ENCODE data around the gene AMBRA1. TPM values are rescaled to one million over a fixed set of nuclear protein-coding genes. Genes with fewer than 3 reads are reported as not detected.

The AMBRA1 gene
- total RNA-seq, 4 donors from 2014 or later: 43.4 to 48.9 (median 46.3) TPM

DNA sequence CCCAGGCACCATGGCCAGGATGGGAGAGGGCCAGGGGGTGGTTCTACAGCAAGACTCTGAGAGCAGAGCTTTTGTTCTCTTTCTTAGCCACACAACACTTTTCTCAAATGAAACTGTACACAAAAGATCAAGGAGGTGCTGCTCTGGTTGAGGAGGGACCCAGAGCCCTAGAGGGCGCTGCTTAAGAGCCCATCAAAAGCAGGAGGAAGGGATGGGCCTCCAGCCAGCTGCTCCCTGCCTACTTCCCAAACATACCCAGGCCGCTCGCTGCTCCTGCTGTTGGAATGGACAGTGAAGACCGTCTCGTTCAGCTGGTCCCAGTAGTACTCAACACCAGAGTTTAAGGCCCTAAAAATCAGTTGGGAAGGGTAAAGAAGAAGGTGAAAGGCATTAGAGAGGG, 183.8 kb downstream of the AMBRA1 start:
- H3K27ac ChIP-seq: no peak overlapping the region
- H3K36me3 ChIP-seq: peaks cover 0 to 42% (median 19%) of the 10 kb centered on the region in 4 donors
- DNase-seq: no peak
- intact Hi-C loops (cut with DNase I; ENCODE audit: low total_unique reads): no loop called here
- WGBS, 2 donors (ENCODE audit: low coverage in 1 of 2): 82% methylated on average over 5 of the region's 5 CpGs; no CpG with 5 or more reads in 1 of the 2 donors
- no peaks in the 10 kb centered on the region for H3K9me3 ChIP-seq
- H3K27me3 ChIP-seq: no peaks in the 10 kb centered on the region
- no peak overlapping the region for H3K4me3 ChIP-seq
- in situ Hi-C loops (cut with MboI; ENCODE audit: low pct_ligation_motif_present in 1 of 4, low pct_unique_long_range_greater_than_20kb in 1 of 4, low sequenced_read_pairs in 3 of 4): loop anchor here in 1 of 4 donors (25.0 kb wide), 1 partner anchor 127 kb away; no protein-coding TSS in a partner anchor
- no peaks in the 10 kb centered on the region for H3K4me1 ChIP-seq
- TF ChIP-seq, protein P1, sequence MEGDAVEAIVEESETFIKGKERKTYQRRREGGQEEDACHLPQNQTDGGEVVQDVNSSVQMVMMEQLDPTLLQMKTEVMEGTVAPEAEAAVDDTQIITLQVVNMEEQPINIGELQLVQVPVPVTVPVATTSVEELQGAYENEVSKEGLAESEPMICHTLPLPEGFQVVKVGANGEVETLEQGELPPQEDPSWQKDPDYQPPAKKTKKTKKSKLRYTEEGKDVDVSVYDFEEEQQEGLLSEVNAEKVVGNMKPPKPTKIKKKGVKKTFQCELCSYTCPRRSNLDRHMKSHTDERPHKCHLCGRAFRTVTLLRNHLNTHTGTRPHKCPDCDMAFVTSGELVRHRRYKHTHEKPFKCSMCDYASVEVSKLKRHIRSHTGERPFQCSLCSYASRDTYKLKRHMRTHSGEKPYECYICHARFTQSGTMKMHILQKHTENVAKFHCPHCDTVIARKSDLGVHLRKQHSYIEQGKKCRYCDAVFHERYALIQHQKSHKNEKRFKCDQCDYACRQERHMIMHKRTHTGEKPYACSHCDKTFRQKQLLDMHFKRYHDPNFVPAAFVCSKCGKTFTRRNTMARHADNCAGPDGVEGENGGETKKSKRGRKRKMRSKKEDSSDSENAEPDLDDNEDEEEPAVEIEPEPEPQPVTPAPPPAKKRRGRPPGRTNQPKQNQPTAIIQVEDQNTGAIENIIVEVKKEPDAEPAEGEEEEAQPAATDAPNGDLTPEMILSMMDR (IDR thresholded peaks at IDR 0.05): no peak
- no peak for TF ChIP-seq POLR2AphosphoS5 (IDR thresholded peaks at IDR 0.05)
- TF ChIP-seq EP300 (IDR thresholded peaks at IDR 0.05; ENCODE audit: low read depth): no peak
- no peak for TF ChIP-seq POLR2A (IDR thresholded peaks at IDR 0.05)

DNA sequence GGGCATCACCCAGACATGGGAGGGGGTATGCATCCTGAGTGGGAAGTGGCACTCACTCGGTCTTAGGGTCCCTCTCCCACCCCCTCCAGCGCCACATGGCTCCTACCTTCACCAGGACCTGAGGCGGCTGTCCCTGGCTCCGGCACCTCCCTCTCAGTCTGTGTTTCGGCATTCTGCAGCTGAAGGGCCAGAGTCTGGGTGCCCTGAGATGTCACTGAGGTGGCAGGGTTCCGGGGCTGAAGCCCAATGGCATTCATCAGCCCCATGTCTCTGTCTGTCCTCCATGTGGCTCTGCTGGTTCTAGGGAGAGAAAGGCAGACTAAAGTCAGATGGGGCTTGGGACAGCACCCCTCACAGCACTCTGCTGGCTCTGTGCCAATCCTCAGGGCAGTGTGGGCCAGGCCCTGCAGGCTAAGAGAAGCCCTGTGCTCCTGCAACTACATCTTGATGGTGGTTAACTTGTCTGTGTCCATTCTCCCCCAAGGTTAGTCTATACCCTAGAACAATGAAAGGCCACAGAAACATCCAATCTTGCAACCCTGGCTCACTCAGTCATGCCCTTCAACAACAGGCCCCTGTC, 185.3 kb downstream of the AMBRA1 start:
- TF ChIP-seq, protein P1 (IDR thresholded peaks at IDR 0.05): no peak
- TF ChIP-seq POLR2A (IDR thresholded peaks at IDR 0.05) (no peak), EP300 (IDR thresholded peaks at IDR 0.05; ENCODE audit: low read depth) (no peak), POLR2AphosphoS5 (IDR thresholded peaks at IDR 0.05) (no peak)
- intact Hi-C loops (cut with DNase I; ENCODE audit: low total_unique reads): no loop called here
- in situ Hi-C loops (cut with MboI; ENCODE audit: low pct_ligation_motif_present in 1 of 4, low pct_unique_long_range_greater_than_20kb in 1 of 4, low sequenced_read_pairs in 3 of 4): loop anchor here in 1 of 4 donors (25.0 kb wide), 1 partner anchor 129 kb away; no protein-coding TSS in a partner anchor
- Histone ChIP-seq H3K27ac (no peak overlapping the region), H3K4me1 (no peaks in the 10 kb centered on the region), H3K27me3 (no peaks in the 10 kb centered on the region), H3K36me3 (peaks cover 0 to 35% (median 17%) of the 10 kb centered on the region in 4 donors), H3K4me3 (no peak overlapping the region), H3K9me3 (no peaks in the 10 kb centered on the region)
- WGBS, 2 donors (ENCODE audit: low coverage in 1 of 2): 93% methylated on average over 5 of the region's 6 CpGs; no CpG with 5 or more reads in 1 of the 2 donors
- no peak for DNase-seq

DNA sequence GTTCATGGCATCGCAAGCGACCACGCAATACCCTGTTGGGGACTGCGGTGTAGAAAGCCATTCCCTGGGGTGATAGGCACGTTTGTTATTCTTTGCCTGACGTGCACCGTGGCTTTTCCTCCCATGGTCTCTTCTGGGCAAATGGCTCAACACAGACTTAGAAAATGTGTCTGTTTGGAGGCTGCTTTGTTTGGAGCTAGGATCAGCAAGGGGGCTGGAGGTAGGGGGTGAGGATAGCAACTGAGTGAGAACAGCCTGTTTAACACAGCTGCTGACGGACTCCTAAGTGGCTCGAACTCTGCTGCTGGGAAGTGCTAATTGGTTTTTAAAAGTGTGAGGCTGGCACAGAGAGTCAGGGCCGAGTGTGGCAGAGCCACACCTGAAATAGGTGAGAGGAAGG, 186.2 kb downstream of the AMBRA1 start:
- in situ Hi-C loops (cut with MboI; ENCODE audit: low pct_ligation_motif_present in 1 of 4, low pct_unique_long_range_greater_than_20kb in 1 of 4, low sequenced_read_pairs in 3 of 4): loop anchor here in 1 of 4 donors (25.0 kb wide), 1 partner anchor 130 kb away; no protein-coding TSS in a partner anchor
- Histone ChIP-seq H3K27ac (no peak overlapping the region), H3K36me3 (peaks cover 0 to 30% (median 15%) of the 10 kb centered on the region in 4 donors), H3K9me3 (no peaks in the 10 kb centered on the region), H3K27me3 (no peaks in the 10 kb centered on the region), H3K4me1 (no peaks in the 10 kb centered on the region), H3K4me3 (no peak overlapping the region)
- no peak for DNase-seq
- intact Hi-C loops (cut with DNase I; ENCODE audit: low total_unique reads): no loop called here
- 86% methylated on average over 7 of the region's 10 CpGs; no CpG with 5 or more reads in 1 of the 2 donors for WGBS, 2 donors (ENCODE audit: low coverage in 1 of 2)
- TF ChIP-seq POLR2A (IDR thresholded peaks at IDR 0.05) (no peak), EP300 (IDR thresholded peaks at IDR 0.05; ENCODE audit: low read depth) (no peak), POLR2AphosphoS5 (IDR thresholded peaks at IDR 0.05) (no peak)
- TF ChIP-seq, protein P1 (IDR thresholded peaks at IDR 0.05): no peak

DNA sequence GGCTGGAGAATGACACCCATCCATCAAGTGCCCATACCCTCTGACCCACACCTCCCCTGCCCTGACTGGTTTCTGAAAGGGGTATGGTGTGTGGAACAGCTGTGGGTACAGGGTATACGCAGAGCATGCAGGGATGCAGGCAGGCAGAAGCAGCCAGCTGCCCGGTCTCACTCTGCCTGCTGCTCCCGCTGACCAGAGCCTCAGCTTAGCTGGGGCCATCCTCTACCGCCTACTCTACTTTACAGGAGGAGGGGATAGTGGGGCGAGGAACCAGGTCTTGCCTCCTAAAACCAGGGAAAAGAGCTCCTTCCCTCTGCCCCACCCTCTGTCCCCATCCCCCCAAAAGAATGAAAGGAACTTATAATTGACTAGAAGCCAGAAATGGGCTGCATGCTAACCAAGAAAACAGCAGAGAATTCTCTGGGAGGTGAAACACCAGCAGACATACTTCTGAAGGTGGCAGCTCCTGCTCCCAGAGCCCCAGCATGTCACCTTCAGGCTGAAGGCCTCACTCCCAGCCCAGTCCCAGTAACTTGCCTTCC, 189.3 kb downstream of the AMBRA1 start:
- in situ Hi-C loops (cut with MboI; ENCODE audit: low pct_ligation_motif_present in 1 of 4, low pct_unique_long_range_greater_than_20kb in 1 of 4, low sequenced_read_pairs in 3 of 4) (loop anchor here in 1 of 4 donors (25.0 kb wide), 1 partner anchor 133 kb away; no protein-coding TSS in a partner anchor), intact Hi-C loops (cut with DNase I; ENCODE audit: low total_unique reads) (no loop called here)
- no peak for TF ChIP-seq EP300 (IDR thresholded peaks at IDR 0.05; ENCODE audit: low read depth)
- no peak overlapping the region for H3K4me3 ChIP-seq
- DNase-seq: no peak
- no peaks in the 10 kb centered on the region for H3K4me1 ChIP-seq
- WGBS, 2 donors (ENCODE audit: low coverage in 1 of 2): 87 to 88% methylated on average over 3 to 5 of the region's 5 CpGs
- no peaks in the 10 kb centered on the region for H3K9me3 ChIP-seq
- H3K27ac ChIP-seq: no peak overlapping the region
- peaks cover 0 to 30% (median 11%) of the 10 kb centered on the region in 4 donors for H3K36me3 ChIP-seq
- no peaks in the 10 kb centered on the region for H3K27me3 ChIP-seq

All from transverse colon (tissue), 4 donors.